Measurements from ENCODE around the gene ETV3. TPM values are rescaled to one million over a fixed set of nuclear protein-coding genes. Genes with fewer than 3 reads are reported as not detected.

ETV3 gene
- total RNA-seq, 2 donors from 2014 or later: 26.9 to 40.6 TPM

GRCh38 chr1:157181790-157182189 lies 43.6 kb upstream of the ETV3 start:
- H3K4me3 ChIP-seq (ENCODE audit: low read length): no peak overlapping the region
- no peak overlapping the region for H3K9ac ChIP-seq (ENCODE audit: extremely low read depth, low read length, poor library complexity, severe bottlenecking)
- no peaks in the 10 kb centered on the region for H3K27me3 ChIP-seq (ENCODE audit: control insufficient read depth, insufficient read depth, low read length, poor library complexity, severe bottlenecking)
- no peaks in the 10 kb centered on the region for H3K36me3 ChIP-seq (ENCODE audit: control insufficient read depth, insufficient read depth, low read length)
- H3K4me1 ChIP-seq (ENCODE audit: control insufficient read depth, insufficient read depth, low read length): no peaks in the 10 kb centered on the region
- TF ChIP-seq CTCF (conservative IDR thresholded peaks at IDR 0.05): no peak
- Mint-ChIP-seq H3K4me1 (peaks cover 8% of the 10 kb centered on the region), H3K36me3 (ENCODE audit: low read depth) (no peaks in the 10 kb centered on the region), H3K4me3 (no peak overlapping the region), H3K27me3 (ENCODE audit: insufficient read depth) (peaks cover 3% of the 10 kb centered on the region), H3K9me3 (no peaks in the 10 kb centered on the region), H3K27ac (no peak overlapping the region)
- 85 to 93% methylated on average over 2 to 3 of the region's 3 CpGs for WGBS, 2 experiments (ENCODE audit: insufficient coverage in 1 of 2, insufficient read length in 1 of 2)
- no peak for DNase-seq
- no peak overlapping the region for H3K27ac ChIP-seq (ENCODE audit: low read depth, low read length)
- no peaks in the 10 kb centered on the region for H3K9me3 ChIP-seq (ENCODE audit: control insufficient read depth, low read length)

DNA sequence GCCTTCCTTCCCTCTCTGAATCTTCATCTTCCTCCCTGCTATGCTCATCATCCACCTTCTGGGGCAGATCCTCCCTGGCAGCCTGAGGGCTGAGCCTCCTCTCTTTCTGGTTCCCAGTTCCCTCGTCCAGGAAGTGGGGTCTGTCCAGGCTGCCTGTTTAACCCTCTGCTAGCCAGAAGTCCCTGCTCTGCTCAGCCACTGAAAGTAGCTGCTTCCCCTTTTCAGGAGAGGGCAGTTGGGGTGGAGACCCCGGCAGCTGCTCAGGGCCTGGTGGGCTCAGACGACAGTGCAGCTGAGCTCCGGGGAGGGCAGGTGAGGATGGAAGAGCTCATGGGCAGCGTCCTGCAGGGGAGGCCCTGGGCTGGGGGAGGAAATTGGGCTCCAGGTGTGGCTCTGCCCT lies 43.1 kb upstream of the ETV3 start:
- no peaks in the 10 kb centered on the region for H3K4me1 ChIP-seq (ENCODE audit: control insufficient read depth, insufficient read depth, low read length)
- Mint-ChIP-seq H3K9me3 (no peaks in the 10 kb centered on the region), H3K27me3 (ENCODE audit: insufficient read depth) (peaks cover 3% of the 10 kb centered on the region), H3K27ac (no peak overlapping the region), H3K4me3 (no peak overlapping the region), H3K4me1 (peaks cover 8% of the 10 kb centered on the region), H3K36me3 (ENCODE audit: low read depth) (no peaks in the 10 kb centered on the region)
- no peak overlapping the region for H3K4me3 ChIP-seq (ENCODE audit: low read length)
- no peaks in the 10 kb centered on the region for H3K27me3 ChIP-seq (ENCODE audit: control insufficient read depth, insufficient read depth, low read length, poor library complexity, severe bottlenecking)
- no peaks in the 10 kb centered on the region for H3K36me3 ChIP-seq (ENCODE audit: control insufficient read depth, insufficient read depth, low read length)
- H3K27ac ChIP-seq (ENCODE audit: low read depth, low read length): no peak overlapping the region
- 54 to 75% methylated on average over 3 to 5 of the region's 5 CpGs for WGBS, 2 experiments (ENCODE audit: insufficient coverage in 1 of 2, insufficient read length in 1 of 2)
- no peaks in the 10 kb centered on the region for H3K9me3 ChIP-seq (ENCODE audit: control insufficient read depth, low read length)
- H3K9ac ChIP-seq (ENCODE audit: extremely low read depth, low read length, poor library complexity, severe bottlenecking): no peak overlapping the region
- DNase-seq: no peak
- no peak for TF ChIP-seq CTCF (conservative IDR thresholded peaks at IDR 0.05)

DNA sequence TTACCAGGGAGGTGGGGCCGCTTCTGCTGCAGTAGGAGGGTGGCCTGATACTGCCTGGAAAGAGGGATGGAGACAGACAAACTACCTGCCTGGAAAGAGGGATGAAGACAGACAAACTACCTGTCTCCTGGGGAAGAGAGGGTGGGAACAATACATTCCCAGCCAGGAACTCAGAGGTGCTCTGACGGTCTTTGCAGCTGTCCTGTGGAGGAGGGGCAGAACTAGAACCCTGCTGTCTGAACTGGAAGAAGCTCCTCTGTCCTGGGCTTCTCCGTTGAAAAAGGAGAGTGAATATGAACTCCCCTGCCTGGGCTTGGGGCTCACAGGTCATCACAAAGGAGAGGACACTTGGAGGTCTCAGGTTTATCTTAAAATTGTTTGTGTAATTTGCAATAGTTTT lies 40.3 kb upstream of the ETV3 start:
- H3K27me3 Mint-ChIP-seq (ENCODE audit: insufficient read depth): peaks cover 7% of the 10 kb centered on the region
- Histone ChIP-seq H3K4me3 (ENCODE audit: low read length) (no peak overlapping the region), H3K9ac (ENCODE audit: extremely low read depth, low read length, poor library complexity, severe bottlenecking) (no peak overlapping the region), H3K27me3 (ENCODE audit: control insufficient read depth, insufficient read depth, low read length, poor library complexity, severe bottlenecking) (no peaks in the 10 kb centered on the region), H3K36me3 (ENCODE audit: control insufficient read depth, insufficient read depth, low read length) (no peaks in the 10 kb centered on the region), H3K4me1 (ENCODE audit: control insufficient read depth, insufficient read depth, low read length) (no peaks in the 10 kb centered on the region), H3K27ac (ENCODE audit: low read depth, low read length) (no peak overlapping the region), H3K9me3 (ENCODE audit: control insufficient read depth, low read length) (no peaks in the 10 kb centered on the region)
- H3K9me3 Mint-ChIP-seq: no peaks in the 10 kb centered on the region
- TF ChIP-seq CTCF (conservative IDR thresholded peaks at IDR 0.05): no peak
- no peak for DNase-seq
- H3K36me3 Mint-ChIP-seq (ENCODE audit: low read depth): no peaks in the 10 kb centered on the region
- 50 to 72% methylated on average over 1 to 3 of the region's 3 CpGs for WGBS, 2 experiments (ENCODE audit: insufficient coverage in 1 of 2, insufficient read length in 1 of 2)
- no peak overlapping the region for H3K4me3 Mint-ChIP-seq
- no peak overlapping the region for H3K27ac Mint-ChIP-seq
- peaks cover 8% of the 10 kb centered on the region for H3K4me1 Mint-ChIP-seq
